HG02852 (cell line): ENCODE measurements around the gene SWAP70.

Experiments
- ATAC-seq: cut with Tn5 transposase; IDR thresholded peaks from one replicate; pipeline ENCODE4 v1.9.1; 2021; ENCODE audit warnings: mild to moderate bottlenecking, moderate library complexity; ENCODE audit not compliant: unreplicated experiment

SWAP70 gene

DNA sequence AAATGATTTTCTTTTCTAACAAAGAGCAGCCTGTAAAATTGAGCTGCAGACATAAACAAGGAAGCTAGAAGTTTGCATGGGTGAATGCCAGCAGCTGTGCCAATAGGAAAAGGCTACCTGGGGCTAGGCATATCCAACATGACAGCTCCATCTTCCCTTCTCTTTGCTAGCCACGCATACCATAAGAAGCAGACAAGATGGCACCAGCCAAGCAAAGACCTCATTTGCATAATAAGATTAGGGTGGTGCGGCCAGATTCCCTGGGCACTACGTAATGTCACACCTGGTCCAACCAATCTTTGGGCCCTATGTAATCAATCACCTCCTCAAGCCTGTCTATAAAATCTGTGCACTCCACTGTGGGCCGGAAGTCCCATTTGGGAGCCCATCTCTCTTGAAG lies 108.3 kb downstream of the SWAP70 start:
- ATAC-seq, result no peak

DNA sequence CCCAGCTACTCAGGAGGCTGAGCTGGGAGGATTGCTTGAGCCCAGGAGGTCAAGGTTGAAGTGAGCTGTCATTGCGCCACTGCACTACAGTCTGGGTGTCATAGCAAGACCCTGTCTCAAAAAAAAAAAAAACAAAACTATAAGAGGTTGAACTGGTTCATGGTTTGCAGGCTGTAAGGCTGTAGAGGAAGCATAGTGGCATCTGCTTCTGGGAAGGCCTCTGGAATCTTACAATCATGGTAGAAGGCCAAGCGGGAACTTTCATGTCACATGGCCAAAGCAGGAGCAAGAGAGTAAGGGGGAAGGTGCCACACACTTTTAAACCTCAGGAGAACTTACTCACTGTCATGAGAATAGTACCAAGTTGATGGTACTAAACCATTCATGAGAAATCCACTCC lies 109.6 kb downstream of the SWAP70 start:
- no peak for ATAC-seq

DNA sequence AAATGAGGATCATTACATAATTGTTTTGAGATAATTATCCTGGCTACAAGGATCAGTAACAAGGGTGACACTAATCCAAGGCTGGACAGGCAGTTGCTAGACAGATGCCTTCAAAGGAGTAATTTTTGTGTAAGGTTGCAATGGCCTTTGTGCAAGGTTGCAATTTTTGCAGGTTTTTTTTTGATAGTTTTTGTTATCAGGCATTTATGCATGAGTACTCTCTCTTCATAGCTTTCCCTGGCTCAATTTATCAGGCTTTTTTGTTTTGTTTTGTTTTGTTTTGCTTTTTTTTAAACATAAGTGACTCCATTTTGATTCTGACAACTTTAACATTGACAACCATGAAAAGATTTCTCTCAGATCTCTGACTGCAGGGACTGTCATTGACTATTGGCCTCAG lies 110.2 kb downstream of the SWAP70 start:
- no peak for ATAC-seq

- no peak for ATAC-seq
Measured at GRCh38 chr11:9774591-9775397, 110.9 kb downstream of the SWAP70 start.

DNA sequence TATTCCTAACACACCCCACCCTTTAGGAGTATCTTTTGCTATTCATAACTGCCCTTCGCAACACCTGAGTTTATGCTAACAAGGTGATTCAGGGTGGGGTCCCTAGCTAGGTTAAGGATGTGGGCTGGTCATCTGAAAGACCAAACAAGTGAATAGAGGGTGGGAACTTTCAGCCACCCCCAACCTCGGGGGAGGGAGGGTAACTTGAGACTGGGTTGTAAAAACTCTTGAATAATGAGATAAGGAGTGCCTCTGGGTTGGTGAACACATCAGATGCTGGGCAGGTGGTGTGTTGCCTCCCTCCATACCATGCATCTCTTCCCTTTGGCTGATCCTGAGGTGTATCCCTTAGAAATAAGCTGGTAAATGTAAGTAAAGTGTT lies 111.5 kb downstream of the SWAP70 start:
- ATAC-seq, result no peak

DNA sequence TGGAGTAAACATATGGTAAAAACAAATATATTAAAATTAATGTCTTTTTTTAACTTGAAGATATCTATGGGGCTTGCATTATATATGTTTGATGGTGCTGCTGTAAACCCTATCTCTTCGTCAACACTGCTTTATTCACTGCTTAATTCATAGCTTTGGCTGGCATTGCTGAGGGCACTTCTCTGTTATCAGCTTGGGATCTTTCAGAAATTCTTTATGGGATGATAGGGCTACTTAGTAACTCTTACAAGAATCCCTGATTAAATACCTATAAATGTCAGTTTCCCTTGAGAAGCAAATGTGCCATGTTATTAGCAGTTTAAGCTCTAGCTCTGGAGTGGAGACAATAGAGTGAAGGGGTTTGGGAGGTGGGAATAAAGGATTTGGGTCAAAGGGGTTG lies 112.3 kb downstream of the SWAP70 start:
- ATAC-seq, result no peak

DNA sequence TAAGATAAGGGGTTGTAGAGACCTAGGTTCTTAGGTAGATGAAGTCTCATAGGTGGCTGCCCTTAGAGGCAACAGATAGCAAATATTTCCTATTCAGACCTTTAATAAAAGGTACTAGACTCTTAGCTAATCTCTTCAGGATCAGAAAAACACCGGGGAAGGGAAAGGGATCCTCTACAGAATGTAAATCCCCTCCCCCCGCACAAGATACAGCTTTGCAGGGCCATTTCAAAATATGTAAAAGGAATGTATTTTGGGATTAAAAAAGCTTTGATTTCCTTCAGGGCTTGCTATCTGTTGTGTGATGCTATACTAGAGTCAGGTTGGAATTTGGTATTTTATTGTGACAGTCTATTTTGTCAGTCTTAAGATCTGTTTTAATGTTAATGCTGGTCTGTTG lies 113.2 kb downstream of the SWAP70 start:
- ATAC-seq, result no peak

- no peak for ATAC-seq
Measured at GRCh38 chr11:9777525-9777924, 113.6 kb downstream of the SWAP70 start.

- no peak for ATAC-seq
Measured at GRCh38 chr11:9780929-9781328, 117.1 kb downstream of the SWAP70 start.

DNA sequence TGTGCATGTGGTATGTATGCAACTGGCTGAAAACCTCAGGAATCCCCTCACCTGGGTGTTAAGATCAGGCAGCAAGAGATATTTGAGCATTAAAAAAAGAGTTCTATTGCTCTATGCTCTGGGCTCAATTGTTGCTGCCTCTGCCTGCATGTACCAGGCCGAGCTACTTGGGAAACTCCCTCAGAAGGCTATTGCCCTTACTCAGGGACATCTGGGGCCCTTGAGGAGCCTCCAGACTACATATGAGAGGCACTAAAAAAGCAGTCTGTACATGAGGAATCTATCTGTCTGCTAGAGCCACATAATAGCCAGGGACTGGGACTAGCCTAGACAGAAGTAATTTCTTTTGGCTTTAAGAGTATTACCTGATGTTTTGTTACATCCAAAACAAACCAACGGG lies 120.1 kb downstream of the SWAP70 start:
- no peak for ATAC-seq

DNA sequence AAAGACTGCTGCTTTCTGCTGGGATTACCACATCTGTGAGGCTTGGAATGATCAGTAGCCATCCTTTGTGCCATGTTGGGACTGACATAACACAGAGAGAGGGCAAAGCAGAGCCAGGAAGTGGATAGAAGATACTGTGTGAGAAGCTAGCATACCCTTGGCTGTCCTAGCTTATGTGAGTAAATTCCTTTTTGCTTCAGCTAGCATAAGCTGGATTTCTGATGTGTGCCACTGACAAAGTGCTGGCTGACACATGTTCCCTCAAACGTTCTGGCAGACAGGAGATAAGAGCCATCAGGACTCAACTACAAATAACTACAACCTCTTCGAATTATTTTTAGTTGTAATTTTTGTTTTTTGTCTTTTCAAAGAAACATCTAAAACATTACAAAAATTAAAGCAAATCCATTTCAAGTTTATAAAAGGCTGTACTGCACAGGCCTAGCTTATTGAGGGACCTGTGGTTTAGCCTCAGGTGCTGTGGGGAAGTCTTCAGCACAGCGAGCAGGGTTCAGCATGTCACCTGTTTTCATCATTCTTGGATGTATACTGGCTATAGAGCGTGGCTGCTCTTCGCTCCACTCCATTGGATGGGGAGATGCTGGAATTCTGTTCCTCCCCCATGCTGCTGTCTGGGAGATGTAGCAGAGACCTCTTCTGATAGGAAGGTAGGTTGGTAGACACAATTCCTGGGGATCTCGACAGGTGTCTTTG lies 120.9 kb downstream of the SWAP70 start:
- ATAC-seq, result no peak

DNA sequence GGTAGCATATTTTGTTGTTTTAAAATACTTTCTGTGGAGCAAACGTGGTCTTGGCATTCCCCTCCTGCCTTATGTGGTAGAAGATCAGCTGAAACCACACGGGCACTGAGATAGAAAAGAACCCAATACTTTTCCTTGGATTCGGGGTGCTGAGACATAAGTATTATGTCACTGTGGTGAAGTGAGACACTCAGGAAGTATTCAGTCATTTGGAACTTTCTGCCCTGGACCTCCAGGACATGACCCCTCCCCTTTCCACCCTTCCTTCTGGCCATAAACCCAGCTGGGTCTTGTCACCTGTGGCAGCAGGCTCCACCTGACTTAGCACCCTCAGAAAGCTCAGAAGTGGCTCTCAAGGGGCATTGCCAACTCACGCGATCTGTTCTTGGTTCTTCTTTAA lies 123.4 kb downstream of the SWAP70 start:
- ATAC-seq, result no peak

DNA sequence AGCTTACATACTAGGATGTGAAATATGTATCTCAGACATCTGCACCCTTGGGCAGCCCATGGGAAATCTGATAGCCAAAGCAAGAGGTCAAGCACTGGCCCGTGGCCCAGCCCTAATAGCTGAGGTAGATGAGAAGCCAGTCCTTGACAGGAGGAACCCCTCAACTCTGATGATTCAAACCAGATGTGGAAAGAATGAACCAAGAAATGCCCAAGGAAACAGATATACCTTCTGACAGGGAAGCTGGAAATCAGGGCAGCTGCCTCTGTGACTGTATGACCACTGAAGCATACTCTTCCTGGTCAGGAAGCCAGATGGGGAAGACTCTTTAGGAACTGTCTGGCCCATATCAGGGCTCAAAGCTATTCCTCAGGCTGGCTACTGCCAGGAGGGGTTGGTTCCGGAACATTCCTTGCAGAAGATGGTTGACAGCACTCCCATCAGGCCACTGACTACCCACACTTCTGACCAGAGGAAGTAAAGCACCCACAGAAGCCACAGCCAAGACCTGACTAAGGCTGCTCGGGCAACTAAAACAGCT lies 124.2 kb downstream of the SWAP70 start:
- ATAC-seq, result no peak

GRCh38 chr11:9789910-9790309 lies 126.0 kb downstream of the SWAP70 start:
- ATAC-seq, result no peak

GRCh38 chr11:9790703-9791102 lies 126.8 kb downstream of the SWAP70 start:
- ATAC-seq, result no peak

GRCh38 chr11:9796266-9796665 lies 132.4 kb downstream of the SWAP70 start:
- no peak for ATAC-seq

GRCh38 chr11:9796854-9797253 lies 133.0 kb downstream of the SWAP70 start:
- ATAC-seq, result no peak

- ATAC-seq, result no peak
Measured at GRCh38 chr11:9797300-9797699, 133.4 kb downstream of the SWAP70 start.

- ATAC-seq, result no peak
Measured at GRCh38 chr11:9799886-9800285, 136.0 kb downstream of the SWAP70 start.

- no peak for ATAC-seq
Measured at GRCh38 chr11:9802291-9802861, 138.5 kb downstream of the SWAP70 start.
